NB4 (cell line): ENCODE measurements around the gene GRP.

Experiments used
- CTCF ChIP-seq: IDR thresholded peaks from one replicate; pipeline ENCODE4 v1.5.1; 2012; ENCODE audit warnings: low read depth, low read length
- TF ChIP-seq, protein P1 (sequence below): IDR thresholded peaks from 2 replicates; pipeline ENCODE4 v1.6.1; 2011; ENCODE audit warnings: low read depth, low read length

DNA sequence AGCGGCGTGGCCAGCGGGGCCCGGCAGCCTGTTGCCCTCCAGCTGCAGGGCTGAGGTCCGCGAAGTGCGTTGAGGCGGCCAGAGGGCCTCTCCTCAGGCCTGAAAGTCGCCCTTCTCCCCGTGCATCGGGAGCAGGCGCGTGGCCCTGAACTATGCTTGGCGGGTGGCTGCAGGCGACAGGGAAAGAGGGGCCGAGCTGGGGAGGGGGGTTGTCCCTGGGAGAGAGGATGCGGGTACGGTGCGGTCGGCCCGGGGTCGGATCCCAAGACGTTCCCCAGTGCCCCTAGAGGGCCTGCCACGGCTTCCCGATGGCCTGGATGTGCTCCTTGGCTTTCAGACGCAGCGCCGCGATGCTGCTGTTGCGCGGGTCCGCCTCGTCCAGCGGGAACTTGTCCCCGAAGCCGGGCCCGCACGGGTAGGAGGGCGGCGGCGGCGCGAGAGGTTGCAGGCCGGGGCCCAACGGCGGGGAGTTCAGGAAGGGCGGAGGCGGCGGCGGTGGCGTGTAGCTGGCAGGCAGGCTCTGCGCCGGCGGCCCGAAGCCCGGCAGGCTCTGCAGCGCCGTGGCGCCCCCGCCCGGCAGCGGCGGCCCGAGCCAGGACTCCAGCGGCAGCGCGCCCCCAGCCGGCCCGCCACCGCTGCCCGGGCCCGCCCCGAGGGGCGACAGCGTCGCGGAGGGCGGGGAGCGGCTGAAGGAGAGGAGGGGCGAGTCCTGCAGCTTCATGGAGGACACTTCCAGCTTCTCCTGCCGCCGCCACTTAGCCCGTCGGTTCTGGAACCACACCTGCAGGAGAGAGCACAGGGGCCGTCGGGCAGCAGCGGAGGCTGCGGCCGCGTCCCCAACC lies 49.0 kb downstream of the GRP start:
- TF ChIP-seq, protein P1, sequence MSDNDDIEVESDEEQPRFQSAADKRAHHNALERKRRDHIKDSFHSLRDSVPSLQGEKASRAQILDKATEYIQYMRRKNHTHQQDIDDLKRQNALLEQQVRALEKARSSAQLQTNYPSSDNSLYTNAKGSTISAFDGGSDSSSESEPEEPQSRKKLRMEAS = no peak
- TF ChIP-seq CTCF = no peak
